Neural cell (in vitro differentiated cells): ENCODE results near the gene NACC2.

Experiments
- EP300 ChIP-seq: fragments of 450-650 bp; conservative IDR thresholded peaks from 2 replicates; pipeline ENCODE4 v1.6.1; 2014; ENCODE audit warnings: antibody characterized with exemption, mild to moderate bottlenecking, moderate library complexity; ENCODE audit not compliant: poor library complexity, severe bottlenecking
- EZH2 ChIP-seq: fragments of 200-600, 300-800 bp; shearing (Covaris generic), sonication (generic); IDR thresholded peaks from 2 replicates; pipeline ENCODE4 v1.6.1; 2014; ENCODE audit warnings: antibody characterized with exemption, low read length, borderline replicate concordance, mild to moderate bottlenecking; ENCODE audit not compliant: insufficient read depth, poor library complexity, severe bottlenecking

GRCh38 chr9:136047775-136048559, 47.1 kb downstream of the NACC2 start:
- TF ChIP-seq EP300 (no peak), EZH2 (no peak)
